T-helper 1 cell (primary cell): ENCODE results near the gene SLC30A3.
"Not testable (repeated sequence)": the region's sequence is repeated elsewhere in the genome, so short reads cannot be mapped to it uniquely, and the experiment has no call there.

Experiments used
- DNase-seq, 5 donors: peaks; one replicate each; pipeline ENCODE4 v3.0.0-alpha.2; 2012 to 2020
- total RNA-seq, 4 donors: gene quantifications; one replicate each; lab custom pipeline; 2026; lab: John Stamatoyannopoulos, UW

SLC30A3 gene
- total RNA-seq, result 0 to 0.24 (median 0.11) reads per million in 4 donors

GRCh38 chr2:27262379-27263286 is at the start of gene SLC30A3:
Gene SLC30A3 (minus strand): TSS chr2:27263047. CDS start chr2:27262906, 141 bp downstream.
- DNase-seq, result peak; percentile 50 to 74 (median 61)

- no peak for DNase-seq
Observed at GRCh38 chr2:27312152-27312551, 49.3 kb upstream of the SLC30A3 start.

- DNase-seq, result no peak
Observed at GRCh38 chr2:27309651-27310050, 46.8 kb upstream of the SLC30A3 start.

GRCh38 chr2:27308359-27308881 is 45.6 kb upstream of the SLC30A3 start, which contains the start of gene UCN:
Gene UCN (minus strand): TSS chr2:27308445. CDS start chr2:27307895, 550 bp downstream.
- no peak for DNase-seq

- DNase-seq, result no peak
Observed at GRCh38 chr2:27307545-27308358, 44.9 kb upstream of the SLC30A3 start.

GRCh38 chr2:27307287-27307544 is 44.4 kb upstream of the SLC30A3 start:
- DNase-seq, result no peak

- DNase-seq, result peak in 1 of 5 donors; percentile 7
Observed at GRCh38 chr2:27306573-27307286, 43.9 kb upstream of the SLC30A3 start.

- no peak for DNase-seq
Observed at GRCh38 chr2:27306136-27306535, 43.3 kb upstream of the SLC30A3 start.

GRCh38 chr2:27305516-27305915 is 42.7 kb upstream of the SLC30A3 start:
- no peak for DNase-seq

- no peak for DNase-seq
Observed at GRCh38 chr2:27304488-27305240, 41.8 kb upstream of the SLC30A3 start.

- DNase-seq, result peak in 2 of 5 donors; percentile 43 to 55
Observed at GRCh38 chr2:27303093-27304025, 40.5 kb upstream of the SLC30A3 start.

GRCh38 chr2:27300606-27301005 is 37.8 kb upstream of the SLC30A3 start:
- DNase-seq, result not testable (repeated sequence)

- DNase-seq, result no peak
Observed at GRCh38 chr2:27298391-27299080, 35.7 kb upstream of the SLC30A3 start.

- DNase-seq, result no peak
Observed at GRCh38 chr2:27297195-27297594, 34.3 kb upstream of the SLC30A3 start.

- no peak for DNase-seq
Observed at GRCh38 chr2:27296481-27296880, 33.6 kb upstream of the SLC30A3 start.

GRCh38 chr2:27294928-27295327 is 32.1 kb upstream of the SLC30A3 start:
- no peak for DNase-seq

- DNase-seq, result no peak
Observed at GRCh38 chr2:27291865-27292264, 29.0 kb upstream of the SLC30A3 start.

GRCh38 chr2:27290549-27290948 is 27.7 kb upstream of the SLC30A3 start:
- DNase-seq, result no peak

- DNase-seq, result no peak
Observed at GRCh38 chr2:27288610-27289009, 25.8 kb upstream of the SLC30A3 start.

GRCh38 chr2:27285481-27285880 is 22.6 kb upstream of the SLC30A3 start:
- no peak for DNase-seq
